ENCODE data around the gene DENND2A.

The DENND2A gene

DNA sequence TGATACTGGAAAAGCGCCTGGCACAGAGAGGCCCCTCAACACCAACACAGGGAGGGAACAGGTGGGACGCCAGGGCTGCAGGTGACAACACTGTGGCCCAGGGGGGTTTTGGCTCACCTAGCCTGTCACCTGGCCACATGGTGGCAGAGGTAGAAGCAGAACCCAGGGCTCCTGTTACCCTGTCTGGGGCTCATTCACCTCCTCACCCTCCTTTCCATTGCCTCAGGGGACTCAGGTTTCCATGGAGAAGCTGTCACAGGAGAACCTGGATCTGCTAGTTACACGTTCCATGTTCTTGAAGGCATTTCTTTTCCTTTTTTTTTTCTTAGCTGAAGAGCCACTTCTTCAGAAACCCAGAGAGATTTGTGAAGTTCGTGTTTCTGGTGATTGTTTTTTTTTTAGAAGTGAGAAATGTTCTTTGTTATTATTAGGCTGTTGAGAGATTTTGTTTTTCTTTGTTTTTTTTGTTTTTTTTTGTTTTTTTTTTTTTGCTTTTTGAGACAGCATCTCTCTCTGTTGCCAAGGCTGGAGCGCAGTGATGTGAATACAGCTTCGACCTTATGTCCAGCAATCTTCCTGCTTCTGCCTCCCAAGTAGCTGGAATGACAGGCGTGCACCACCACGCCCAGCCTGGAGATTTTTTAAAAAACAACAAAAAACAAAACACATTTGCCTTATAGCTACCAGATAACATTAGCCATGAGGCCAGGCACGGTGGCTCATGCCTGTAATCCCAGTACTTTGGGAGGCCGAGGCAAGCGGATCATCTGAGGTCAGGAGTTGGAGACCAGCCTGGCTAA lies 16.0 kb downstream of the DENND2A start:
- TF ChIP-seq, protein P1, sequence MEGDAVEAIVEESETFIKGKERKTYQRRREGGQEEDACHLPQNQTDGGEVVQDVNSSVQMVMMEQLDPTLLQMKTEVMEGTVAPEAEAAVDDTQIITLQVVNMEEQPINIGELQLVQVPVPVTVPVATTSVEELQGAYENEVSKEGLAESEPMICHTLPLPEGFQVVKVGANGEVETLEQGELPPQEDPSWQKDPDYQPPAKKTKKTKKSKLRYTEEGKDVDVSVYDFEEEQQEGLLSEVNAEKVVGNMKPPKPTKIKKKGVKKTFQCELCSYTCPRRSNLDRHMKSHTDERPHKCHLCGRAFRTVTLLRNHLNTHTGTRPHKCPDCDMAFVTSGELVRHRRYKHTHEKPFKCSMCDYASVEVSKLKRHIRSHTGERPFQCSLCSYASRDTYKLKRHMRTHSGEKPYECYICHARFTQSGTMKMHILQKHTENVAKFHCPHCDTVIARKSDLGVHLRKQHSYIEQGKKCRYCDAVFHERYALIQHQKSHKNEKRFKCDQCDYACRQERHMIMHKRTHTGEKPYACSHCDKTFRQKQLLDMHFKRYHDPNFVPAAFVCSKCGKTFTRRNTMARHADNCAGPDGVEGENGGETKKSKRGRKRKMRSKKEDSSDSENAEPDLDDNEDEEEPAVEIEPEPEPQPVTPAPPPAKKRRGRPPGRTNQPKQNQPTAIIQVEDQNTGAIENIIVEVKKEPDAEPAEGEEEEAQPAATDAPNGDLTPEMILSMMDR (IDR thresholded peaks at IDR 0.05), result no peak

DNA sequence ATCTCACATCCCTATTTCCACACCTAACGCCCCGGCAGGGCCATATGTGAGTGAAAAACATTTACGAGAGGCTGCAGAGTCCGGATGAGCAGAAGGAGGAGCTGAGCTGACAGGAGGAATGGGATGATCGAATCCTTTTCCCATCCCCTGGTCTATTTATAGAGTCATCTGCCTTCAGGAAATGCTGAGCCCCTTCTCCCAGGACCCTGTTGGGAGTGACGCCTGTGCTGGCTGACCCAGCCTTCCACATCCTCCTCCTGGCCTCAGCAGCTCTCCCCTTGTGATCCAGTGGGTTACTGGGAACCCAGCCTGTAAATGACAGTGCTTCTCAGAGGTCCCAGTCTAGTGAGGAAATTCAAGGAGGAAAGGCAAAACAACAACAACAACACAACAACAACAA lies 16.6 kb downstream of the DENND2A start:
- TF ChIP-seq, protein P1 (IDR thresholded peaks at IDR 0.05), result no peak

DNA sequence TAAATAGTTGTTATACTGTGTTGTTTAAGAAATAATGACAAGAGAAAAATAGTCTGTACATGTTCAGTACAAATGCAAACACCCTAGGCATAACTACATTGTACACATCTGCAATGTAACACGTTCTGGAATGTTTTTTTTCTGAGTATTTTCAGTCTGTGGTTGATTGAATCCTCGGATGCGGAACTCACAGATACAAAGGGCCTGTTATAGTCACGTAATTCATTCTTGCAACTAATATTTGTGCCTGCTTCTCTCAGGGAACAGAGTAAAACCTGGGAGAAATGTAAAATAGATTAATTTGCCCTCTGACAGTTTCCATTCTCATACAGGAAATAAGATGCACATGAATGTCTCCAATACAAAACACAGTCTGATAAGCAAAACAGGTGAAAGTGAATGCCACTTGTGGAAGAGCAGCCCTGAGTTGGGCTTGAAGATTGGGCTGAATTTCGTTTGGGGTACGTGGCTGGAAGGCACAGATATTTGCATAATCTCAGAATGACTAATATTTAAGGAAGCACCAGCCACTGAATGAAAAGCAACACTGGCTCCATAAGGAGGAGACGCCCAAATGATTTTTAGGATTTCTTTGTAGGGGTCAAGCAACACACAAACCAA lies 19.1 kb downstream of the DENND2A start:
- TF ChIP-seq, protein P1 (IDR thresholded peaks at IDR 0.05), result no peak

DNA sequence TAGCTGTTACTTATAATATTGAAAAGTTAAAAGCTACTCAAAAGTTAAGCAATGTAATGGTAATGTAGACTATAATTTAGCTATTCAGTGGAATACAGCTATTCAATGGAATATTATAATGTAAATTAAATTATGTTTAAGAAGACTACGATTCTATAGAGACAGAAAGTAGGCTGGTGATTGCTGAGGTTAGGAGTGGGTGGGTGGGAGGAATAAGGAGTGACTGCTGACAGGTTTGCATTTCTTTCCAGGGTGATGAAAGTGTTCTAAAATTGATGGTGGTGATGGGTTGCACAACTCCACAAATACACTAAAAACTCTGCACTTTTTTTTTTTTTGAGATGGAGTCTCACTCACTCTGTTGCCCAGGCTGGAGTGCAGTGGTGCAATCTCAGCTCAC lies 21.4 kb downstream of the DENND2A start:
- TF ChIP-seq, protein P1 (IDR thresholded peaks at IDR 0.05), result no peak

DNA sequence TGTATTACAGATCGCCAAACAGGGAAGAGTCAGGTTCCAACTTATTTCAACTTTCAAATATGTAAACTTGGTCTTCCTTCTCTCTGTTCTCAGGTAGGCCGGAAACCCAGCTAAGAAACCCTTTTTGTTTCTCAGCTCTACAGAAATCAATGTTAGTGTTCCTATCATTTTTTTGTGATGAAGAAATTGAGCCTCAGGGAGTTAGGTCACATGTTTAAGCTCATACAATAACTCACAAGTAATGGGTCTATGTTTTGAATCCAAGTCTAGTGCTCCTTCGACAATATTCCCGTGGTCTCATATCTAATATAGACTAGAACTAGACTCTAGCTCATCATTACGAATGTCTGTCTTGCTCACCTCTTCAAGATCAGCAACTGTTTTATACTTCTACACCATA lies 22.3 kb downstream of the DENND2A start:
- TF ChIP-seq, protein P1 (IDR thresholded peaks at IDR 0.05), result no peak

DNA sequence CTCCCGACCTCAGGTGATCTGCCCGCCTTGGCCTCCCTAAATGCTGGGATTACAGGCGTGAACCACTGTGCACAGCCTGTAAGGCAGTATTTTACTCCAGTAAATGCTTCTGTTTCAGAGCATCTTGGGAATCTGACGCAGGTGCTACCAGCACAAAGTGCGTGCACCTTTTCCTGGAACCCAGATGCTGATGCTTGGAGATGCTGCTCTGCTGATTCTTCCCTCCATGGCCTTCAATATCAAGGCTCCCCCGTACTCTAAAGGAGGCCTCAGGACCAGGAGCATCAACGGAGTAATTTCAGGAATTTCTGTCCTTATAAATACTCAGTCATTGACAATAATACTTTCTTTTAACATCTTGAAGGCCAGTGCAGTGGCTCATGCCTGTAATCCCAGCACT lies 23.5 kb downstream of the DENND2A start:
- TF ChIP-seq, protein P1 (IDR thresholded peaks at IDR 0.05), result no peak

DNA sequence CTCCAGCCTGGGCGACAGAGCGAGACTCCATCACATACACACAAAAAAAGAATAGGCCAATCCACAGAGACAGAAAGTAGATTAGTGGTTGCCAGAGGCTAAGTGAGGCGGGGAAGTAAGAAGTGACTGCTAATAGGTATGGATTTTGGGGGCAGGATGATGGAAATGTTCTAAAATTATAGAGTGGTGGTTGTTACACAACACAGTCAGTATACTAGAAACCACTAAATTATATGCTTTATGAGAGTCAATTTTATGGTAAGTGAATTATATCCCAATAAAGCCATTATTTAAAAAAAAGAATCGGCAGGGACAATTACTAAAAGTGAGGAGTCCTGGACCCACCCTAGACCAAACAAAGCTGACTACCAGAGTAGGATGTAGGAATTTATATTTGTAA lies 24.3 kb downstream of the DENND2A start:
- TF ChIP-seq, protein P1 (IDR thresholded peaks at IDR 0.05), result no peak

All from LNCAP (cell line).